Stimulated activated CD4-positive, alpha-beta T cell treated with anti-CD3 and anti-CD28 coated beads, Interleukin-4, amount 100 ng/mL, for 4 hours (primary cell): ENCODE measurements around the gene CCDC121.

Experiments used
- DNase-seq, 2 experiments: peaks; one replicate each; pipeline ENCODE4 v3.0.0-alpha.2; 2020

CCDC121 gene

DNA sequence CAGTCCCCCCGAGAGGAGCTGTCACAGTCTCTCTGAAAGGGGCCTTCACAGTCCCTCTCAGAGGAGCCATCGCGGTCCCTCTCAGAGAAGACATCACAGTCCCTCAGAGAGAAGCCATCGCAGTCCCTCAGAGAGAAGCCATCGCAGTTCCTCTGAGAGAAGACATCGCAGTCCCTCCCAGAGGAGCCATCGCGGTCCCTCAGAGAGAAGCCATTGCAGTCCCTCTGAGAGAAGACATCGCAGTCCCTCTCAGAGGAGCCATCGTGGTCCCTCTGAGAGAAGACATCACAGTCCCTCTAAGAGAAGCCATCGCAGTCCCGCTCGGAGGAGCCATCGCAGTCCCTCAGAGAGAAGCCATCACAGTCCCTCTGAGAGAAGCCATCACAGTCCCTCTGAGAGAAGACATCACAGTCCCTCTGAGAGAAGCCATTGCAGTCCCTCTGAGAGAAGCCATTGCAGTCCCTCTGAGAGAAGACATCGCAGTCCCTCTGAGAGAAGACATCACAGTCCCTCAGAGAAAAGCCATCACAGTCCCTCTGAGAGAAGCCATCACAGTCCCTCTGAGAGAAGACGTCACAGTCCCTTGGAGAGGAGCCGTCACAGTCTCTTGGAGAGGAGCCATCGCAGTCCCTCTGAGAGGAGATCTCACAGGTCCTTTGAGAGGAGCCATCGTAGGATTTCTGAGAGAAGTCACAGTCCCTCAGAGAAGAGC lies 47.2 kb downstream of the CCDC121 start:
- DNase-seq, result peak in 1 of 2 experiments; percentile 8
